Measurements from ENCODE around the gene TCAP.

- TF ChIP-seq CEBPB (IDR thresholded peaks at IDR 0.05) (no peak), CREB1 (IDR thresholded peaks at IDR 0.05; ENCODE audit: low read depth) (no peak), RAD21 (IDR thresholded peaks at IDR 0.05; ENCODE audit: low read depth) (no peak), EGR1 (IDR thresholded peaks at IDR 0.05) (no peak), ZBTB7A (IDR thresholded peaks at IDR 0.05; ENCODE audit: low read depth) (no peak), REST (IDR thresholded peaks at IDR 0.05; ENCODE audit: low read depth) (no peak), TEAD4 (IDR thresholded peaks at IDR 0.05) (no peak), MAX (IDR thresholded peaks at IDR 0.05) (no peak), TAF1 (IDR thresholded peaks at IDR 0.05; ENCODE audit: low read depth) (no peak), TCF12 (IDR thresholded peaks at IDR 0.05; ENCODE audit: low read depth) (no peak), EP300 (IDR thresholded peaks at IDR 0.05; ENCODE audit: borderline replicate concordance) (no peak), YY1 (IDR thresholded peaks at IDR 0.05; ENCODE audit: low read depth) (no peak)
Observed at GRCh38 chr17:39683295-39683939, 18.3 kb downstream of the TCAP start.
